ENCODE results near the gene REEP3. TPM values are rescaled to one million over a fixed set of nuclear protein-coding genes. Genes with fewer than 3 reads are reported as not detected.
"Not testable (repeated sequence)": the region's sequence is repeated elsewhere in the genome, so short reads cannot be mapped to it uniquely, and the experiment has no call there.

The REEP3 gene
- polyA plus RNA-seq, 1 experiment: 8.3 TPM

- CTCF ChIA-PET: no interaction called here
- no peak overlapping the region for H3K4me3 ChIP-seq (ENCODE audit: low read depth, low read length)
- H3K36me3 ChIP-seq (ENCODE audit: control insufficient read depth, insufficient read depth, low read length): no peaks in the 10 kb centered on the region
- POLR2A ChIA-PET: no interaction called here
- no peaks in the 10 kb centered on the region for H3K27me3 ChIP-seq (ENCODE audit: control insufficient read depth, insufficient read depth, low read length)
- TF ChIP-seq, protein P1, sequence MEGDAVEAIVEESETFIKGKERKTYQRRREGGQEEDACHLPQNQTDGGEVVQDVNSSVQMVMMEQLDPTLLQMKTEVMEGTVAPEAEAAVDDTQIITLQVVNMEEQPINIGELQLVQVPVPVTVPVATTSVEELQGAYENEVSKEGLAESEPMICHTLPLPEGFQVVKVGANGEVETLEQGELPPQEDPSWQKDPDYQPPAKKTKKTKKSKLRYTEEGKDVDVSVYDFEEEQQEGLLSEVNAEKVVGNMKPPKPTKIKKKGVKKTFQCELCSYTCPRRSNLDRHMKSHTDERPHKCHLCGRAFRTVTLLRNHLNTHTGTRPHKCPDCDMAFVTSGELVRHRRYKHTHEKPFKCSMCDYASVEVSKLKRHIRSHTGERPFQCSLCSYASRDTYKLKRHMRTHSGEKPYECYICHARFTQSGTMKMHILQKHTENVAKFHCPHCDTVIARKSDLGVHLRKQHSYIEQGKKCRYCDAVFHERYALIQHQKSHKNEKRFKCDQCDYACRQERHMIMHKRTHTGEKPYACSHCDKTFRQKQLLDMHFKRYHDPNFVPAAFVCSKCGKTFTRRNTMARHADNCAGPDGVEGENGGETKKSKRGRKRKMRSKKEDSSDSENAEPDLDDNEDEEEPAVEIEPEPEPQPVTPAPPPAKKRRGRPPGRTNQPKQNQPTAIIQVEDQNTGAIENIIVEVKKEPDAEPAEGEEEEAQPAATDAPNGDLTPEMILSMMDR (IDR thresholded peaks at IDR 0.05; ENCODE audit: insufficient read depth, low read depth, low read length): no peak
- no peak for DNase-seq (ENCODE audit: low read depth)
Observed at GRCh38 chr10:63562857-63563256, 41.7 kb downstream of the REEP3 start.

- Histone ChIP-seq H3K36me3 (ENCODE audit: control insufficient read depth, insufficient read depth, low read length) (no peaks in the 10 kb centered on the region), H3K27me3 (ENCODE audit: control insufficient read depth, insufficient read depth, low read length) (no peaks in the 10 kb centered on the region), H3K4me3 (ENCODE audit: low read depth, low read length) (no peak overlapping the region)
- TF ChIP-seq, protein P1 (IDR thresholded peaks at IDR 0.05; ENCODE audit: insufficient read depth, low read depth, low read length): no peak
- ChIA-PET CTCF (no interaction called here), POLR2A (interaction anchor here (0.6 kb wide), 1 partner anchor 21 kb away, joined by 7 read pairs; no protein-coding TSS in a partner anchor)
- DNase-seq (ENCODE audit: low read depth): no peak
Observed at GRCh38 chr10:63563623-63564022, 42.4 kb downstream of the REEP3 start.

- CTCF ChIA-PET; DNase-seq (ENCODE audit: low read depth); POLR2A ChIA-PET; H3K4me3 ChIP-seq (ENCODE audit: low read depth, low read length); H3K36me3 ChIP-seq (ENCODE audit: control insufficient read depth, insufficient read depth, low read length); H3K27me3 ChIP-seq (ENCODE audit: control insufficient read depth, insufficient read depth, low read length): not testable (repeated sequence)
Observed at GRCh38 chr10:63564731-63565130, 43.5 kb downstream of the REEP3 start.

DNA sequence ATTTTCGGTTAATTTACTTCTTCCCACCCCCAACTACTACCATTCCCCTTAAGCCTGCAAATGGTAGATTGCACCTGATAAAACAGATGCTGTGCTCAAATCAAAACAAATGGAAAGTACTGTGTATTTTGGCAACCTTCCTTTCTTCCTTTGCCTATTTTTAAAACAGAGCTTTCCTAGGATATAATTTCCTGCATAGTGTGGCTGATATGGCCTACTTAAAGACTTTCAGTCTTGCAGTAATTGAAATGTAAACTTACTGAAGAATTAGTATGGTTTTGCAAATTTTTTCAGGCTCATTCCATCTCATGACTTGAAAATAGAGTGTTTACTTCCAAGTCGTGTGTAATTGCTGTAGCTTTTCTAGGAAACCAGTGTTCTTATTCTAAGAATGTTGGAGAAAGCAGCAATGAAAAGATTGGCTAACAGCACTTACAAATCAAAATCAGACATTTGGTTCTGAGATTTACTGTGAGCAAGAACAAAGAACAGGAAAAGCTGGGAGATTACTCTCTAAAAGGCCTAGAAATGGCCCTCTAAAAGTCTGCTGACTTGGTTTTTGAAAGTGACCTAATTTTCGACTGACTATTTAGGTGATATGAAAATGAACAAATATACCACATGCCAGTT is 52.0 kb downstream of the REEP3 start:
- ChIA-PET POLR2A (no interaction called here), CTCF (interaction anchor here (0.9 kb wide), 2 partner anchors 13 to 147 kb away, joined by 3 read pairs; no protein-coding TSS in a partner anchor)
- peak; percentile 44 for DNase-seq (ENCODE audit: low read depth)

DNA sequence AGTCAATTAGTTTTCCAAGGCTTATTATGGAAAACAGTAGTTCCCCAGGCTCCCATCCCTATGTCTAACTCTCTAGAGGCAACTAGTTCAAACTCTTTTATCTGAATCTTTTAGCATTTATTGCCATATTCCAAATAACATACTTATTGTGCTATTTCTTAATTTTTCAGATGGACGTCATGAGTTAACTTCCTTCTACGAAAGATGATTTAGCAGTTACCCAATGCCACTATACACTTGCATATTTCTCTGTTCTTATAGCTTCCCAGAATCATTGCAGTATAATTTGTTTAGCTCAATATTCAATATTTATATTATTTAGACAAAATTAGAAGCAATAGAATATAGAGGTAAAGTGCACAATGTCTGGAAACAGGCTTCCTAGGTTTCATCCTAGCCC is 52.8 kb downstream of the REEP3 start:
- TF ChIP-seq, protein P1 (IDR thresholded peaks at IDR 0.05; ENCODE audit: insufficient read depth, low read depth, low read length): no peak
- no peak for DNase-seq (ENCODE audit: low read depth)
- H3K36me3 ChIP-seq (ENCODE audit: control insufficient read depth, insufficient read depth, low read length): no peaks in the 10 kb centered on the region
- ChIA-PET CTCF (no interaction called here), POLR2A (no interaction called here)
- H3K27me3 ChIP-seq (ENCODE audit: control insufficient read depth, insufficient read depth, low read length): no peaks in the 10 kb centered on the region
- no peak overlapping the region for H3K4me3 ChIP-seq (ENCODE audit: low read depth, low read length)

More for the DNA sequence above, 52.0 kb downstream of the REEP3 start:
- no peaks in the 10 kb centered on the region for H3K27me3 ChIP-seq (ENCODE audit: control insufficient read depth, insufficient read depth, low read length)
- no peaks in the 10 kb centered on the region for H3K36me3 ChIP-seq (ENCODE audit: control insufficient read depth, insufficient read depth, low read length)
- no peak overlapping the region for H3K4me3 ChIP-seq (ENCODE audit: low read depth, low read length)
- TF ChIP-seq, protein P1 (IDR thresholded peaks at IDR 0.05; ENCODE audit: insufficient read depth, low read depth, low read length): no peak

- no peak for DNase-seq (ENCODE audit: low read depth)
- POLR2A ChIA-PET: no interaction called here
- CTCF ChIA-PET: no interaction called here
- no peak overlapping the region for H3K4me3 ChIP-seq (ENCODE audit: low read depth, low read length)
- TF ChIP-seq, protein P1 (IDR thresholded peaks at IDR 0.05; ENCODE audit: insufficient read depth, low read depth, low read length): no peak
- H3K27me3 ChIP-seq (ENCODE audit: control insufficient read depth, insufficient read depth, low read length): no peaks in the 10 kb centered on the region
- no peaks in the 10 kb centered on the region for H3K36me3 ChIP-seq (ENCODE audit: control insufficient read depth, insufficient read depth, low read length)
Observed at GRCh38 chr10:63576501-63576900, 55.3 kb downstream of the REEP3 start.
